A549 (cell line): ENCODE measurements around the gene CD3E.

Experiments
- ESRRA ChIP-seq: fragments of 150-350 bp; IDR thresholded peaks from 2 replicates; pipeline ENCODE4 v1.6.1; 2014; ENCODE audit warnings: mild to moderate bottlenecking, low read length, borderline replicate concordance
- JUN ChIP-seq, 2 experiments: fragments of >200 bp; sonication (Bioruptor Twin); formaldehyde crosslinking; IDR thresholded peaks; 2 replicates in 1 of 2; 3 replicates in 1 of 2; pipeline ENCODE4 v1.6.1; 2016 to 2017
- MYC ChIP-seq: IDR thresholded peaks from 2 replicates; pipeline ENCODE4 v1.6.1; 2012; ENCODE audit warnings: mild to moderate bottlenecking, inconsistent platforms, low read length, improper control_type of control experiment, borderline replicate concordance
- RAD21 ChIP-seq, 2 experiments: fragments of >200 bp in 1 of 2; sonication (Bioruptor Twin) in 1 of 2; formaldehyde crosslinking in 1 of 2; IDR thresholded peaks in 1 of 2; conservative IDR thresholded peaks in 1 of 2; 2 replicates in 1 of 2; 3 replicates in 1 of 2; pipeline ENCODE4 v1.6.1; 2012 to 2018; ENCODE audit warnings: inconsistent platforms in 1 of 2
- TF ChIP-seq, protein P1 (sequence below): fragments of >200 bp; sonication (Bioruptor Twin); formaldehyde crosslinking; IDR thresholded peaks from 3 replicates; pipeline ENCODE4 v1.5.1; 2016

DNA sequence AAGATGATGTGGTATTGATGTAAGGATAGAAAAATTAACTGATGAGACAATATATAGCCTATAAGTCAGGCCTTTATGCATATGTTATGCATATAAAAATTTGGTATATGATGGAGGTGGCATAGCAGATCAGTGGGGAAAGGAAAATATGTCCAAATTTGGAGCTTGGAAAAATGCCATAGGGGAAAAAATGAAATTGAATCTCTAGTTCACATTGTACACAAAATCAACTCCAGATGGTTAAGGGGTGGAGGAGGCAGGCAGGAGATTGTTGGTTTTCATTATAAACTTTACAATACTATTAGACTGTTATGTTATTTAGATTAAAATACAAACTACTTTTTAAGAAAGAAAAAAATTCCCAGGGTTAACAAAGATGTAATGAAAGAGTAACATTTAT is 15.1 kb upstream of the CD3E start:
- no peak for TF ChIP-seq JUN (IDR thresholded peaks at IDR 0.05)
- TF ChIP-seq MYC, result no peak
- TF ChIP-seq, protein P1, sequence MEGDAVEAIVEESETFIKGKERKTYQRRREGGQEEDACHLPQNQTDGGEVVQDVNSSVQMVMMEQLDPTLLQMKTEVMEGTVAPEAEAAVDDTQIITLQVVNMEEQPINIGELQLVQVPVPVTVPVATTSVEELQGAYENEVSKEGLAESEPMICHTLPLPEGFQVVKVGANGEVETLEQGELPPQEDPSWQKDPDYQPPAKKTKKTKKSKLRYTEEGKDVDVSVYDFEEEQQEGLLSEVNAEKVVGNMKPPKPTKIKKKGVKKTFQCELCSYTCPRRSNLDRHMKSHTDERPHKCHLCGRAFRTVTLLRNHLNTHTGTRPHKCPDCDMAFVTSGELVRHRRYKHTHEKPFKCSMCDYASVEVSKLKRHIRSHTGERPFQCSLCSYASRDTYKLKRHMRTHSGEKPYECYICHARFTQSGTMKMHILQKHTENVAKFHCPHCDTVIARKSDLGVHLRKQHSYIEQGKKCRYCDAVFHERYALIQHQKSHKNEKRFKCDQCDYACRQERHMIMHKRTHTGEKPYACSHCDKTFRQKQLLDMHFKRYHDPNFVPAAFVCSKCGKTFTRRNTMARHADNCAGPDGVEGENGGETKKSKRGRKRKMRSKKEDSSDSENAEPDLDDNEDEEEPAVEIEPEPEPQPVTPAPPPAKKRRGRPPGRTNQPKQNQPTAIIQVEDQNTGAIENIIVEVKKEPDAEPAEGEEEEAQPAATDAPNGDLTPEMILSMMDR, result no peak
- no peak for TF ChIP-seq RAD21 (conservative IDR thresholded peaks at IDR 0.05 in 1 of 2, IDR thresholded peaks at IDR 0.05 in 1 of 2)
- no peak for TF ChIP-seq ESRRA
